OCI-LY7 (cell line): ENCODE results near the gene FBXW11. TPM values are rescaled to one million over a fixed set of nuclear protein-coding genes. Genes with fewer than 3 reads are reported as not detected.

Experiments
- BruUV-seq: library from RNA; stranded (reverse); fragments of 400-500 nt; replicated peaks from 2 replicates; lab custom pipeline; 2021; lab: Mats Ljungman, UMichigan
- CTCF ChIA-PET: fragments of 300-600 bp; sonication (Branson Sonifier 250); formaldehyde crosslinking; loops from one replicate; lab custom pipeline; 2022; ENCODE audit warnings: antibody characterized with exemption; ENCODE audit not compliant: unreplicated experiment; lab: Charles Lee
- POLR2A ChIA-PET: fragments of 300-600 bp; sonication (Branson Sonifier 250); formaldehyde crosslinking; loops from one replicate; lab custom pipeline; 2022; ENCODE audit warnings: antibody characterized with exemption; lab: Charles Lee
- DNase-seq: peaks from one replicate; pipeline ENCODE4 v3.0.0-alpha.2; 2015; ENCODE audit warnings: low spot score
- H2AFZ ChIP-seq: fragments of 200-600 bp; sonication (generic), shearing (Covaris generic); 2 replicates; pipeline ENCODE4 v1.6.1; 2014; ENCODE audit warnings: mild to moderate bottlenecking, antibody characterized with exemption, low read length, moderate library complexity
- H3K27ac ChIP-seq: fragments of 200-600 bp; sonication (generic); 2 replicates; pipeline ENCODE4 v1.5.1; 2014; ENCODE audit warnings: mixed run types, low read depth, mild to moderate bottlenecking, moderate library complexity, low read length, inconsistent platforms; ENCODE audit not compliant: poor library complexity, severe bottlenecking
- H3K36me3 ChIP-seq: fragments of 200-600 bp; sonication (generic); 2 replicates; pipeline ENCODE4 v1.6.1; 2014; ENCODE audit warnings: mild to moderate bottlenecking, antibody characterized with exemption, low read length, moderate library complexity, mixed read lengths; ENCODE audit not compliant: insufficient read depth
- H3K4me1 ChIP-seq: fragments of 200-600 bp; sonication (generic); 2 replicates; pipeline ENCODE4 v1.5.1; 2014; ENCODE audit warnings: mild to moderate bottlenecking, low read length; ENCODE audit not compliant: insufficient read depth, poor library complexity, severe bottlenecking
- H3K4me2 ChIP-seq: fragments of 200-600 bp; sonication (generic); 2 replicates; pipeline ENCODE4 v1.6.1; 2014; ENCODE audit warnings: mild to moderate bottlenecking, low read length
- H3K4me3 ChIP-seq: fragments of 200-600 bp; sonication (generic); 2 replicates; pipeline ENCODE4 v1.5.1; 2014; ENCODE audit warnings: mild to moderate bottlenecking, low read depth, low read length; ENCODE audit not compliant: poor library complexity, severe bottlenecking
- H3K79me2 ChIP-seq: fragments of 200-600 bp; sonication (generic); 2 replicates; pipeline ENCODE4 v1.6.1; 2016; ENCODE audit warnings: low read depth, mild to moderate bottlenecking, low read length, moderate library complexity, mixed read lengths; ENCODE audit not compliant: insufficient read depth
- H3K9me2 ChIP-seq: fragments of 200-600 bp; sonication (generic); 2 replicates; pipeline ENCODE4 v1.6.1; 2016; ENCODE audit warnings: mild to moderate bottlenecking, low read length, mixed read lengths; ENCODE audit not compliant: insufficient read depth
- H3K9me3 ChIP-seq: fragments of 200-600 bp; sonication (generic); 2 replicates; pipeline ENCODE4 v1.6.1; 2014; ENCODE audit warnings: mild to moderate bottlenecking, mixed run types, low read length, mixed read lengths
- H4K20me1 ChIP-seq: fragments of 200-600 bp; sonication (generic); 2 replicates; pipeline ENCODE4 v1.6.1; 2014; ENCODE audit warnings: mild to moderate bottlenecking, antibody characterized with exemption, low read length, moderate library complexity, mixed read lengths; ENCODE audit not compliant: insufficient read depth
- CTCF ChIP-seq: fragments of 200-600 bp; sonication (generic); conservative IDR thresholded peaks from 2 replicates; pipeline ENCODE4 v1.5.1; 2014; ENCODE audit warnings: mild to moderate bottlenecking, antibody characterized with exemption, low read length, moderate library complexity, mixed read lengths
- EZH2phosphoT487 ChIP-seq: fragments of 200-600 bp; sonication (generic); IDR thresholded peaks from 2 replicates; pipeline ENCODE4 v1.6.1; 2018; ENCODE audit warnings: low read depth, borderline replicate concordance, mild to moderate bottlenecking, mixed run types, antibody characterized with exemption, low read length, moderate library complexity, mixed read lengths
- intact Hi-C: fragments of 100-400 bp; cut with micrococcal nuclease; formaldehyde crosslinking; loops from one replicate; pipeline ENCODE4 v1.10.0; 2022; ENCODE audit not compliant: unreplicated experiment
- total RNA-seq, 2 experiments: library from RNA; depleted of rRNA in 1 of 2; stranded (reverse); fragments of >200 nt in 1 of 2; shearing (Covaris generic) in 1 of 2; gene quantifications; 2 replicates each; pipeline ENCODE4 v1.2.3, GENCODE V29; 2014 to 2022

Gene FBXW11
- total RNA-seq, 2 experiments from 2014 or later: 33.0 to 51.5 TPM

DNA sequence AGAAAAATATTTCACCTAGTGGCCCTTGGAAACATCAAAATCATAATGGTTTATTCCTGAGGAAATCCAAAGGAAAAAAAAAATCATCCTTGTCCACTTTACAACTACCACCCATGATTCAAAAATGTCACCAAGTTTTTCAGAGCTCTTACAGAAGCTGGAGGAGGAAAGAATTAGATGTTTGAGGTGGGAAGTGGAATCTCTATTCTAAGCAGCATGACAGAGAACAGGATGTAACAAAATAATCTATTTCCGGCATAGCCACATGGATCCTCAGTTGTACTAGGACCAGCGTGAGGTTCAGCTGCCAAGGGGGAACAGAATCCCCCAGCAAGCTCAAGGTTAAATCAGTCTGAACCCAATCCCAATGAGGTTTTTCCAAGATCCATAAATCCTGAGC is 40.2 kb downstream of the FBXW11 start:
- no peak overlapping the region for H3K4me3 ChIP-seq
- peaks cover 28% of the 10 kb centered on the region; the same call in 1 of the 2 replicates for H4K20me1 ChIP-seq
- ChIA-PET CTCF (no interaction called here), POLR2A (interaction anchor here (0.6 to 0.9 kb wide), 2 partner anchors 33 to 41 kb away, joined by 3 to 5 read pairs; partner anchors contain the start of gene FBXW11)
- peaks cover 39% of the 10 kb centered on the region for H3K4me1 ChIP-seq
- no TSS peak for BruUV-seq
- H2AFZ ChIP-seq: no peak overlapping the region
- peaks cover 22% of the 10 kb centered on the region; the same call in 1 of the 2 replicates for H3K9me3 ChIP-seq
- no peak overlapping the region for H3K27ac ChIP-seq
- no peak for TF ChIP-seq CTCF
- no peak for TF ChIP-seq EZH2phosphoT487
- peak; percentile 29 for DNase-seq
- peak overlapping the region; percentile 45 for H3K4me2 ChIP-seq
- H3K36me3 ChIP-seq: peaks cover 23% of the 10 kb centered on the region
- H3K9me2 ChIP-seq: no peaks in the 10 kb centered on the region
- H3K79me2 ChIP-seq: peaks cover 69% of the 10 kb centered on the region
- intact Hi-C loops: no loop called here

- BruUV-seq: no TSS peak
- no peak overlapping the region for H3K27ac ChIP-seq
- H3K9me2 ChIP-seq: no peaks in the 10 kb centered on the region
- peaks cover 69% of the 10 kb centered on the region for H3K79me2 ChIP-seq
- ChIA-PET POLR2A (interaction anchor here (0.6 kb wide), 1 partner anchor 33 kb away, joined by 3 read pairs; no protein-coding TSS in a partner anchor), CTCF (no interaction called here)
- H2AFZ ChIP-seq: no peak overlapping the region
- peaks cover 16% of the 10 kb centered on the region; the same call in 1 of the 2 replicates for H3K9me3 ChIP-seq
- H3K4me1 ChIP-seq: peaks cover 36% of the 10 kb centered on the region
- peaks cover 28% of the 10 kb centered on the region; the same call in 1 of the 2 replicates for H4K20me1 ChIP-seq
- no peak overlapping the region for H3K4me3 ChIP-seq
- H3K4me2 ChIP-seq: peak overlapping the region; percentile 45
- H3K36me3 ChIP-seq: peaks cover 17% of the 10 kb centered on the region
- no peak for TF ChIP-seq EZH2phosphoT487
- intact Hi-C loops: no loop called here
- peak; percentile 10 for DNase-seq
Measured at GRCh38 chr5:171965745-171966144, 40.7 kb downstream of the FBXW11 start.

GRCh38 chr5:171963416-171963815 is 43.0 kb downstream of the FBXW11 start:
- H4K20me1 ChIP-seq: peaks cover 33% of the 10 kb centered on the region; the same call in 1 of the 2 replicates
- DNase-seq: no peak
- H3K9me3 ChIP-seq: no peaks in the 10 kb centered on the region
- H3K27ac ChIP-seq: no peak overlapping the region
- POLR2A ChIA-PET: interaction anchor here (1.5 kb wide), 1 partner anchor 9 kb away, joined by 7 read pairs; no protein-coding TSS in a partner anchor
- TF ChIP-seq CTCF (no peak), EZH2phosphoT487 (no peak)
- peaks cover 9% of the 10 kb centered on the region; the same call in 1 of the 2 replicates for H3K36me3 ChIP-seq
- CTCF ChIA-PET: no interaction called here
- H2AFZ ChIP-seq: no peak overlapping the region
- intact Hi-C loops: no loop called here
- H3K79me2 ChIP-seq: peaks cover 68% of the 10 kb centered on the region
- H3K4me1 ChIP-seq: peaks cover 26% of the 10 kb centered on the region
- no peaks in the 10 kb centered on the region for H3K9me2 ChIP-seq
- BruUV-seq: no TSS peak
- no peak overlapping the region for H3K4me3 ChIP-seq
- no peak overlapping the region for H3K4me2 ChIP-seq
